ENCODE measurements around the gene ST3GAL2.
"Not testable (repeated sequence)": the region's sequence is repeated elsewhere in the genome, so short reads cannot be mapped to it uniquely, and the experiment has no call there.

ST3GAL2 gene

GRCh38 chr16:70413572-70413971 is 25.3 kb downstream of the ST3GAL2 start:
- DNase-seq, result not testable (repeated sequence)

- DNase-seq, result no peak
Measured at GRCh38 chr16:70412385-70412784, 26.5 kb downstream of the ST3GAL2 start.

GRCh38 chr16:70410734-70411133 is 28.2 kb downstream of the ST3GAL2 start:
- DNase-seq, result no peak

GRCh38 chr16:70407811-70408274 is 31.1 kb downstream of the ST3GAL2 start:
- no peak for DNase-seq

- not testable (repeated sequence) for DNase-seq
Measured at GRCh38 chr16:70406104-70406503, 32.8 kb downstream of the ST3GAL2 start.

DNA sequence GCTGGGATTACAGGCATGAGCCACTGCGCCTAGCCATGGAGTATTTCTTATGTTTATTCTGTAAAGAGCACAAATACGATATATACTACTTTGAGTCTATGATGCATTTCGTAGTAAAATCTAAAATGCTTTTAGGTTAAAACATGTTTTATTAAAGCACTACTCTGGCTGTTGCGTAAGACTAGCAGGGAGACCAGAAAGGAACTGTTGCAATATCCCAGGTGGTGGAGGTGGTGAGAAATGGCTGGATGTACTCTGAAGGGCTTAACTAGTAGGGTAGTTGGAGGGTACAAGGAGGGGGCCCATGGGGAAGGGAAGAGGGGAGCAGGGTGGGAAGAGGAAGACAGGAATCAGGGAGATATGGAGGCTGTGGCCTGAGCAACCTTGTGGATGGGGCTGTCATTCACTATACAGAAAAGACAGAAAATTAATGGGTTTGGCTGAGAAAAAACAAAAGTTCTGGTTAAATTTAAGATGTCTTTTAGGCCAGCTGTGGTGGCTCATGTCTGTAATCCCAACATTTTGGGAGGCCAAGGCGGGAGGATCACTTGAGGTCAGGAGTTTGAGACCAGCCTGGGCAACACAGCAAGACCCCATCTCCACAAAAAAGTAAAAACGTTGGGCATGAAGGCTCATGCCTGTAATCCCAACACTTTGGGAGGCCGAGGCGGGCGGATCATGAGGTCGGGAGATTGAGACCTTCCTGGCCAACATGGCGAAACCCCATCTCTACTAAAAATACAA is 35.8 kb downstream of the ST3GAL2 start:
- DNase-seq, result no peak

GRCh38 chr16:70399951-70400350 is 38.9 kb downstream of the ST3GAL2 start:
- no peak for DNase-seq

GRCh38 chr16:70399381-70399780 is 39.5 kb downstream of the ST3GAL2 start:
- DNase-seq, result no peak

GRCh38 chr16:70398177-70398743 is 40.6 kb downstream of the ST3GAL2 start:
- DNase-seq, result no peak

GRCh38 chr16:70396246-70396904 is 42.5 kb downstream of the ST3GAL2 start:
- DNase-seq, result no peak

- DNase-seq, result peak; percentile 74
Measured at GRCh38 chr16:70395345-70395901, 43.5 kb downstream of the ST3GAL2 start.

- DNase-seq, result no peak
Measured at GRCh38 chr16:70394853-70395252, 44.0 kb downstream of the ST3GAL2 start.

- DNase-seq, result no peak
Measured at GRCh38 chr16:70393662-70394061, 45.2 kb downstream of the ST3GAL2 start.

GRCh38 chr16:70392606-70393005 is 46.3 kb downstream of the ST3GAL2 start:
- DNase-seq, result no peak

DNA sequence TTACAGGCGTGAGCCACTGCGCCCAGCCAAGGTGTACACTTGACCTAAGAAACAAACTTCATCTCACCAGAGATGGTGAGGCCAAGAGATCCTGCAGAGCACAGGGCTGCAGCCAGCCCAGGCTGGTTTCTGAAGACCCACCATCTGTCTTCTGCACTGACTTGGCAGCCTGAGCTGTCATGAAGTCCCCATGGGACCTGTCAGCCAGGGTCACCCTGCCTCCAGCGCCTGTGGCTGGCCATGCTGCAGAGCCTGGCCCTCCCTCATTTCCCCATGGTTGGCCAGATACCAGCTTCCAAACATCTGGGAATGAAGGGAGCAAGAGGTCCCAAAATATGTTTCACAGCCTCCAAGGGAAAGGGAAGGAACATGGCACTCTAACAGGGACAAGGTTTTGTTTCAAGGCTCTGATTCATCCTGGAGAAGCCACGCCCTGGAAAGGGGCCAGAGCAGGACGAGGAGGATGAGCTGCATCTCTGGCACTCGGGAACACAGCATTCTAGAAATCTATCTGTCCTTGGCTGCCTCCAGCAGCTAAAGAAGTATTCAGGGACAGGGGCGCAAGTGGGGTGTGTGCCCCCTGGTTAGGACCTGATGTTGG is 46.9 kb downstream of the ST3GAL2 start:
- DNase-seq, result no peak

DNA sequence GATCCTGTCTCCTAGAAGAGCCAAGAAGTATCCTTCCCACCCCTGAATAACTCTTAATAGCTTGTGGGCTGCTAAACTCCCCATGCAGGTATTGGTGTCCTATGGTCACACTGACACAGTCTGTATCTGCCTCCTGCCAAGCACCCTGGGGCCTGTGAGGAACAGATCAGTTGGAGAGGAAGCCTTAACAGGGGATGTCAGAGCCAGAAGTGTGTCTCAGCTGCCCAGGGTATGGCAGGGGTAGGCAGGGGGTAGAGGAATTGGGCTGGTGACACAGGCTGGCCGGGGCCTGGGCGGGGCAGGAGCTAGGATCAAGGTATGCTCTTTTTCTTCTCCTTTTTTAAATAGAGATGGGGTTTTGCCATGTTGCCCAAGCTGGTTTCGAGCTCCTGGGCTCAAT is 47.5 kb downstream of the ST3GAL2 start:
- DNase-seq, result no peak

DNA sequence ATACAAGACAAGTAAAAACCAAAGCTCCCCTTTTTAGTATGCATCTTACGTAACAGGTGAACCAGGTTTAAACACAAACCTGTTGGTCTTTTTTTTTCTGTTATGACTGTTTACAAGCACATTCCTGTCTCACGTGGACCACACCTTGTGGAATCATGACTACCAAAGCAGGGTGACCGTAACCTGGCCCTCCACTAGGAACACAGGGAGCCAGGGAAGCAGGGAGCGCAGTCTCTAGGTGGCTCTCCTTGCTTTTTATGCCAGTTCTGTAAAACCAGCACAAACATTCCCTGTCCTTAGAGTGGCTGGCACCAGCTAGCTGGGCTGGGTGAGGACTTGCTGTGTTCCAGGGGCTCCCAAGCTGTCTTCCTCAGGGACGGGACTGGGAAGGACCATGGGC is 48.1 kb downstream of the ST3GAL2 start:
- DNase-seq, result no peak

GRCh38 chr16:70388006-70388680 is 50.8 kb downstream of the ST3GAL2 start:
- DNase-seq, result no peak

GRCh38 chr16:70386289-70386986 is 52.5 kb downstream of the ST3GAL2 start:
- not testable (repeated sequence) for DNase-seq

- DNase-seq, result no peak
Measured at GRCh38 chr16:70383421-70383960, 55.4 kb downstream of the ST3GAL2 start.

- no peak for DNase-seq
Measured at GRCh38 chr16:70381604-70382342, 57.1 kb downstream of the ST3GAL2 start.

Measured in activated CD4-positive, alpha-beta T cell treated with anti-CD3 and anti-CD28 coated beads, Interleukin-2, Interleukin-6, amounts not matched to agents 100 ng/mL and 50 ng/mL, durations not matched to agents 16 hours and 8 hours (primary cell).